GM19455 (cell line): ENCODE data around the gene ARHGAP9.
"Not testable (repeated sequence)": the region's sequence is repeated elsewhere in the genome, so short reads cannot be mapped to it uniquely, and the experiment has no call there.

Experiments used
- ATAC-seq: cut with Tn5 transposase; IDR thresholded peaks from one replicate; pipeline ENCODE4 v1.9.1; 2021; ENCODE audit not compliant: unreplicated experiment

Gene ARHGAP9

DNA sequence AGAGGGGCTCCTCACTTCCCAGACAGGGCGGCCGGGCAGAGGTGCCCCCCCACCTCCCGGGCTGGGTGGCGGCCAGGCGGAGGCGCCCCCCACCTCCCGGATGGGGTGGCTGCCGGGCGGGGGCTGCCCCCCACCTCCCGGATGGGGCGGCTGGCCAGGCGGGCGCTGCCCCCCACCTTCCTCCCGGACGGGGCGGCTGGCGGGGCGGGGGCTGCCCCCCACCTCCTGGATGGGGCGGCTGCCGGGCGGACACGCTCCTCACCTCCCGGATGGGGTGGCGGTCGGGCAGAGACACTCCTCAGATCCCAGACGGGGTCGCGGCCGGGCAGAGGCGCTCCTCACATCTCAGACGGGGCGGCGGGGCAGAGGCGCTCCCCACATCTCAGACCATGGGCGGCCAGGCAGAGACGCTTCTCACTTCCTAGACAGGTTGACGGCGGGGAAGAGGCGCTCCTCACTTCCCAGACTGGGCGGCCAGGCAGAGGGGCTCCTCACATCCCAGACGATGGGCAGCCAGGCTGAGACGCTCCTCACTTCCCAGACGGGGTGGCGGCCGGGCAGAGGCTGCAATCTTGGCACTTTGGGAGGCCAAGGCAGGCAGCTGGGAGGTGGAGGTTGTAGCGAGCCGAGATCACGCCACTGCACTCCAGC is 15.5 kb upstream of the ARHGAP9 start:
- ATAC-seq: not testable (repeated sequence)

DNA sequence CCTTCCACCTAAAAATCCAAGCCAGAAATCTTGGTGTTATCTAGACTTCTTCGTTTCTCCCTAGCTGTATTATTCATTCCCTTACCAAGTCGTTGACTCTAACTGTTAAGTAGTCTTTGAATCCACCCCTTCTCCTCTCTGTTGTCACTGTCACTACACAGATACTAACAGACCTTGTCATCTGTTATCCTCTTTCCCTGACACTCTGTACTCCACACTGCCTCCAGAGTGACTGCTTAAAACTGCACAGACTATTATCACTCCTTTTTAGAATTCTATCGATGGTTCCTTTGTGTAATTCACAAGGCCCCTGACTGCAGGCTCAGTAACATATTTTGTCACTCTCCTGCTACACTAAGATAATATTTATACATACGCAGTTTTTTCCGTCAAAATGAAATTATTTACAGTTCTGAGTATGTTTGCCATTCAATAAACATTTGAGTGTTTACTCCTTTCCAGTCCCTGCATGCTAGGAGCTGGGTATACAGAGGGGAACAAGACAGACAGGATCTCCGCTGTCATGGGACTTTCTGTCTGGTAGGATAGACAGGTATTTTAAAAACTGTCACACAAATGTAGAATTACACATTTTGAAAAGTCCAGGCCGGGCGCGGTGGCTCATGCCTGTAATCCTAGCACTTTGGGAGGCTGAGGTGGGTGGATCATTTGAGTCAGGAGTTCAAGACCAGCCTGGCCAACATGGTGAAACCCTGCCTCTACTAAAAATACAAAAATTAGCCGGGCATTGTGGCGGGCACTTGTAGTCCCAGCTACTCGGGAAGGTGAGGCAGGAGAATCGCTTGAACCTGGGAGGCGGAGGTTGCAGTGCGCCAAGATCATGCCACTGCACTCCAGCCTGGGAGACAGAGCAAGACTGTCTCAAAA is 12.0 kb upstream of the ARHGAP9 start:
- ATAC-seq: no peak

DNA sequence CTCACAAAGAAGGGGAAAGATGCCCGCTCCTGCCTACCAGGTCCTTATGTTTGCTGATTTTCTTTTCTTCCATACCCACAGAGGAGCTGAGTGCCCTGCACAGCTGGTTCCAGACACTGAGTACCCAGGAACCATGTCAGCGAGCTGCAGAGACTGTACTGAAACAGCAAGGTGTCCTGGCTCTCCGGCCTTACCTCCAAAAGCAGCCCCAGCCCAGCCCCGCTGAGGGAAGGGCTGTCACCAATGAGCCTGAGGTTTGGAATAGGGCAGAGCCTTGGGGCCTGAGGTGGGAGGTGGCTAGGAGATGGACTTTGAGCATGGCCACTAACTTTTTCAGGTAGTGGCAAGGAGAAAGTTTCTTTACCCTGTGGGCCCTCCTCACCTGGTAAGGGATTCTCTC is 10.5 kb upstream of the ARHGAP9 start:
- ATAC-seq: no peak

DNA sequence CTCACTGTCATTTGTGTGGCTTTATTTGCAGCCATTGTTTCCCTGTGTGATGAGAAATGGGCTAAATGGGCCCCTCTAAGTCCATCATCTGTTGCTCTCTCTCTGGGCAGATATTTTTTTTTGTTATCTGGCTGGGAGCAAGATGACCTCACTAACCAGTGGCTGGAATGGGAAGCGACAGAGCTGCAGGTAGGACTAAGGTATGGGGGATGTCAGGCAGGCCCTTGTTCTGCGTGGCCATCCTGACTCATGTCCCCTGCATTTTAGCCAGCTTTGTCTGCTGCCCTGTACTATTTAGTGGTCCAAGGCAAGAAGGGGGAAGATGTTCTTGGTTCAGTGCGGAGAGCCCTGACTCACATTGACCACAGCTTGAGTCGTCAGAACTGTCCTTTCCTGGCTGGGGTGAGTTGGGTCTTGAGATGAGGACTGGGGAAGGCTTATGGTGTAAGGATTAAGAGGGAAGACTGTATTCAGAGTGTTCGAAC is 9.5 kb upstream of the ARHGAP9 start:
- no peak for ATAC-seq

DNA sequence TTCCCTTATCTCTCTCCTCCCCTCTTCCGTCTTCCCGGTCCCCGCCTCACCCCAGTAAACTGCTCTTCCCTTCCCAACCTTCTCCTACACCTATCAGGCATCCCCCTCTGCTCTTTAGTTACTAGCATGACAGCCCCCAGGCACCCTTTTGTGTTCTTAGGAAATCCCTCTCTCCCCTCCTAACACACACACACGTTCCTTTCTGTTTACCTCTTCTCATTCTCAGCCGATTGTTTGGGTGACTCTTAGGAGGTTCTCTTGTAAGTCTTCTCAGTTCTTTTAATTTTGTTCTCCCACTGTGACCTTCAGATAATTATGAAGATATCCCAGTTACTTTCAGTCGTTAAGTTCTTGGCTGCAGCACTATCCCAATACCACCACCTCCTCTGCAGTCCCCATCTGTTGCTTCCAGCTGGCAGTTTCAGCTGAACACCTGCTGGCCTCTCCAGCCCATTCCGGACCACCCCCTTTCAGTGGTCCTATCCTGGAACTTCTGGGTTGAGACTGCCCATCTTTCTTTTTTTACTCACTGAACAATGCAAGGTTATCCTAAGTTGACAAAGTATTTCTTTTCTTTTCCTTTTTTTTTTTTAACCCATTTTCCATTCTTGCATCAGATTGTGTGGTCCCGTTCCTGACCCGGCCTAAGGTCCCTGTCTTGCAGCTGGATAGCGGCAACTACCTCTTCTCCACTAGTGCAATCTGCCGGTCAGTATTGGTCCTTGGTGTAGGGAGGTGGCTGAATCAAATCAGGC is 8.9 kb upstream of the ARHGAP9 start:
- peak; percentile 6 for ATAC-seq

DNA sequence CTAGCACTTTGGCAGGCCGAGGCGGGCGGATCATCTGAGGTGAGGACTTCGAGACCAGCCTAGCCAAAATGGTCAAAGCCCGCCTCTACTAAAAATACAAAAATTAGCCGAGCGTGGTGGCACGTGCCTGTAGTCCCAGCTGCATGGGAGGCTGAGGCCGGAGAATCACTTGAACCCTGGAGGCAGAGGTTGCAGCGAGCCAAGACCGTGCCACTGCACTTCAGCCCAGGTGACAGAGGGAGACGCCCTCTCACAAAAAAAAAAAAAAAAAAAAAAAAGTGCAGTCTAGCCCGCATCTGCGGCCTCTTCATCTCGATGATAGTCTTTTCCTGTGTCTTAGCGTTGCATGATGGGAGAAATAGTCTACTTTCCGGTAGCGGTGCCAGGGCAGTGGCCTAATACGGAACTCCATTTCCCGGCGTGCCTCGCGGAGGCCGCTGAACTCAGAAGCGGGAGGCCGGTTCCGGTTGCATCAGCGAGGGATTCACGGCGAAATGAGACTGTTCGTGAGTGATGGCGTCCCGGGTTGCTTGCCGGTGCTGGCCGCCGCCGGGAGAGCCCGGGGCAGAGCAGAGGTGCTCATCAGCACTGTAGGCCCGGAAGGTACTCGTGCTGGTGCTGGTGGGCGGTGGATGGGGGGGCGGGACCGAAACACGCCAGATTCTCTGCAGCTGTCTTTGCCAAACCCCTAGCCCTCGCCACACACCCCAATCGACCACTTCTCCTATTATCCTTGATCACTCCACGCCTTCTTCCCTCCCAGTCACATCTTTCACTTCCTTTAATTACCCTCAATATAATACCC is 8.1 kb upstream of the ARHGAP9 start, which contains the start of gene MARS1:
Gene MARS1 (plus strand): TSS at position 472 of the 805 bp plus-strand sequence. CDS start 23 bp downstream, at position 495.
- ATAC-seq: peak; percentile 97

DNA sequence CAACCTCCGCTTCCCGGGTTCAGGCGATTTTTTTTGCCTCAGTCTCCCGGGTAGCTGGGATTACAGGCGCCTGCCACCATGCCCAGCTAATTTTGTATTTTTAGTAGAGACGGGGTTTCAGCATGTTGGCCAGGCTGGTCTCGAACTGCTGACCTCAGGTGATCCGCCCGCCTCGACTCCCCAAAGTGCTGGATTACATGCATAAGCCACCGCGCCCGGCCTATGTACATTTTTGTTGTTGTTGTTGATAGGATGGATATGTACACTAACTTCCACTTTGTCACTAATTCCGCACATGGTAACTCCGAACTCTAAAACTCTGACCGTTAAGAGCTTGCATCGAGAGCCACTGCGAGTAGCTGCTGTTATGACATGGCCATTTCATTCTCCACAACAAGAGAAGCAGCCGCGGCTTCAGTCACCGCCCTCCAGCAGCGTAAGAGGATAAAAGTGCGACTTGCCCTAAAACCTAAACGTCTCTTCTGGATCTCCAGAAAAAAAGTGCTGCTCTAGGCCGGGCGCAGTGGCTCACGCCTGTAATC is 7.5 kb upstream of the ARHGAP9 start:
- ATAC-seq: no peak

DNA sequence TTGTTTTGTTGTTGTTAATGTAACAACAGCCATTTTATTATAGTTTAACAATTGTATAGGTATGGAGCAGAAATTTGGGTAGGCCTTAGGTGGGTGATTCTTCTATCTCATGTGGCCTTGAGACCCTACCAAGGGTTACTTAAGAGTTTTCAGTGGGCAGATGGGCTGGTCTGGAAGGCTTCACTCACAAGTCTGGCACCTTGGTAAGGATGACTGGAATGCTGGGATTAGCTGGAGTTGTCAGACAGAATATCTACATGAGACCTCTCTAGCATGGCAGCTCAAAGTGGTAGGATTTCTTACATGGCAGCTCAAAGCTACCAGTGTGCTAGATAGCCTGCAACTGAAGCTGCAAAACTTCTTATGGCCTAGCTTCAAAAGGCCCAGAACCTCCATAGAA is 6.0 kb upstream of the ARHGAP9 start:
- no peak for ATAC-seq

DNA sequence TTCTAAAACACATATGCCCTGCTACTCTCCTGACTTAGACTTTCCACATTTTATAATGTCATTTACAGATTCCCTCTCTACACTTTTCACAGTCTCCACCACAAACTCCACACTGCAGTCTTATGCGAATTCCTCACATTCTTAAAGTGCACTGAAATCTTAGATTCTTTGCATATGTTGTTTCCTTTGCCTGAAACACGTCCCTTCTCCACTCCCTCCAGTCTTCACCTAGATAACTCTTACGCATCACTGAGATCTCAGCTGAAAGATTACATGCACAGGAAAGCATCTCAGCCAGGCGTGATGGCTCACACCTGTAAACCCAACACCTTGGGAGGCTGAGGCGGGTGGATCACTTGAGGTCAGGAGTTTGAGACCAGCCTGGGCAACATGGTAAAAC is 3.8 kb upstream of the ARHGAP9 start:
- no peak for ATAC-seq

DNA sequence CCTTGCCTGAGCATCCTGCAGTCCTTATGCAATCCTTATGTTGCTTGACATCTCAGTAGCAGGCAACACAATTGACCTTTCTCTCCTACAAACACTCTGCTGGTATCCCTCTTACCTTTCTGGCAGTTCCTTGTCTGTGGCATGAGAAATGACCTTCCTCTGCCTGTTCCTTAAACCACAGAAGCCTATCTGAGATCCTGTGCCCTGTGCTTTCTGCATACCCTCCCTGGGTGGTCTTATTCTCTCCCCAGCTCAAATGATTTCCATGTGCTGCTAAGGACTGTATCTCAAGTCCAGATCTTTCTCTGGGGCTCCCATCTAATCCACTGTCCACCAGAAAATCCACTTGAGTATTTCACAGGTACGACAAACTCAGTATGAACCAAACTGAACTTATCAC is 2.0 kb upstream of the ARHGAP9 start:
- no peak for ATAC-seq

DNA sequence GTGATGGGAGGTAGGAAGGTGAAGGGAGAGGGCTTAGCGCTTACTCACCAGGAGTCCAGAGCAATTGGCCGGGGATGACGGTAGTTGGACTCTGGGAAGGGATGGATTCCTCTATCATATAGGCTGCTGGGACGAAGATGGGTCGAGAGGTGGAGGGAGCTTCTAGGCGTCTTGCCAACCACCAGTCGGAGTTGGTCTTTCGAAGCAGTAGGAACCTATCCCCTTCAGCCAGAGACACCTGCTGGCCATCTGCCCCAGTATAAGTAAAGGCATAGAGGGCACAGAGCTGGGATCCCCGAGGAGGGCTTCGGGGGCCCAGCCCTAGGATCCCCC is 657 bp downstream of the ARHGAP9 start:
- no peak for ATAC-seq

DNA sequence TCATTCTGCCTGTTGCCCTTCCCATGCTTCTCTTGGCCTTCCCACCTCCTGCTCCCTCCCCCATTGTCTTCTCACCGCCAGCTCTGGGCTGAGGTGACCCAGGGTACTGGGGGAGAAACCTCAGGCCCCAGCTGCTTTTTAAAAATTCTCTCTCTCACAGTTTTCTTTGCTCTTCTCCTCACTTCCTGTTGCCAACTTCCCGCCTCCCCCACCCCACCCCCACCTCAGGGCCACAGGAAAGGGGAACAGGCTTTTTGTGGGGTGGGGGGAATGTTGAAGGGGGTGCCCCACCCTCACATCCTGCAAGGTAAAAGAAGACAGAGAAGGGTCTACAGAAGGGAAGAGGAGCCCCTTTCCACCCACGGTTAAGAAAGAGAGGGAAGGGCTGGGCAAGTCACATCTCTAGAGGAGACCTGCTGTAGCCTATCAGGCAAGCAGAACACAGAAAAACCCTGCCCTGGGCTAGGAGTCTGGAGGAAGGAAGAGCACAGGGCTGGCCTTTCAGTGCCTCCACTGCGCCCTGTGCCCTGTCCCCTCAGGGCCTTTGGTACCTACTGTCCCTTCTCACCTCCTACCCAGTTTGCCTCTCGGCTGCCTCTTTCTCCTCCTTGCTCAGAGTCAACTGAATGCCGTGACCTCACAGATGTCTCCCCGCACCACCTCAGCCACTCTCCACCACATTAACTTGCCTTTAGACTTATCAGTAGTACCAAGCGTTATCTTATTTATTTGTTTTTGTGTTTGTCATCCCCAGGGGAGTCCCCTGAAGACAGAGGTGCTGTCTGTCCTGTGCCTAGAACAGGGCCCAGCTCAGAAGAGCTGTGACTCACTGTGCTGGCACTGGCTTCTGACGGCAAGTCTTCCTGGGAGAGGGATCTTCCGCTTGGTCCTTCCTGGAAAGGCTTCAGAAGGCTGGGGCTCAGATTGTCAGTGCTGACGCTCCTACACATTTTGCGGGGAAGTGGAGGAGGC is 1.7 kb downstream of the ARHGAP9 start:
- peak; percentile 37 for ATAC-seq

DNA sequence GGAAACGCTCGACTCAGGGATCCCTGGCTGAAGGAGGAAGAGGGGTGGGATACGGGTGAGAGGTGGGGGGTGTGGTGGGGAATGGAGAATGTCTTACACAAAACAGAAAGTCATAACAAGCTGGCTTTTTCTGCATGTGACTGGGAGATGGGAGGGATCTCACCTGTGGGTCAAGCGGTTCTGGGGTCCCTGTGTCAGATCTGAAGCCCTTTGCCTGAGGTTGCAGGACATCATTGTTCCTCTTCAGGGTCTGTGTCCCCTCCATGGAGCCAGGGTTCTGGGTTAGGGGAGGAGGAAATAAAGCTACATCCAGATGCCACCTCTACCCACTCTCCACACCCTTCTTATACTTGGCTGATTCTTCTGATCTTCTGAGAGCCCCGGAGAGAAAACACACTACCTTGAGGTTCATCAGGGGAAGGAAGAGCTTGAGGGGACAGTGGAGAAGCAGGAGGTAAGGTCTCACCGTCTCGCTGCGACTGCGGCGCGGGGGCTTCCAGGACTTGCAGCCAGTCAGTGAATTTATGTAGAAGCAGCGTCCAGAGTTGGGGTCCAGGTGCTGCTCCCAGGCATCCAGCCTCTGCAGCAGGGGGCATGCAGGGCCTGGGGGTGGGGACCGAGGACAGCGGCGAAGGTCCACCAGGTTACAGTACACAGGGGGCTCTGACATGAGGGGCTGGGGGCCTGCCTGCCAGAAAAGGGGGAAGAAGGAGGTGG is 2.5 kb downstream of the ARHGAP9 start:
- ATAC-seq: no peak

DNA sequence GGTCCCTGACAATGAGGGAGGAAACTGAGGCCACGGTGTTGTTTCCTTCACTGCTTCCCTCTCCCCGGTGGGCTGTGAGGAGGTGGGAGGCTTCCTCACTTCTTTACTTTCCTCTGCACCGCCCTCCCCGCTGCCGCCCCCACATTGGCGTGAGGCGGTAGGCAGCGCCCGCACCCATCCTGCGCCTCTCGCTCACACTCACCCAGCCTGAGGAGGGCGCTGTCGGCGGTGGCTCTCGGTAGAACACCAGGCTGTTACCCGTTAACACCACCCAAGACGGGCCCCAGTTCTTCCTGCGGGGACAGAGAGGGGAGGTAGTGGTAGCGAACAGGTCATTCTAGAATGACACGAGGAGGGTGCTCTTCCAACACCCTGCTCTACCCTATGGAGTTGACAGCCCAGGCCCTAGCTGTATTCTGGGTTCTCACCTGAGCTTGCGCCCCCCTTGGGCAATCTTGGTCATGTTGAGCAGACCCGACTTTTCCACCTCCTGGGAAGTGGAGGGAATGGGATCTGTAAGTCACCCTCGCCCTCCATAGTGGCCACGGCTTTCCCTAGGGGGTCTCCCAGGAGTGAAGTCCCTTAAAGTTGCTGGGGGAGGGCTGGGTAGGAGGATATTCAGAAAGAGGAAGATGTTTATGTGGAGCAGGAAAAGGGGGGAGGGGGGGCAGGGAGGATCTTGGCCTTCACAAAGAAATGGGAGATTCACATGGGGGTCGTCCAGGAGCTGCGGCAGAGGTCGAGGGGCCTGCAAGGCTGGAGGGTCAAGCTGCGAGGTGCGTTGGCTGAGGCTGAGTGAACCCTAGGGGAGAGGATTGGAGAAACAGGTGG is 3.3 kb downstream of the ARHGAP9 start:
- peak; percentile 36 for ATAC-seq

DNA sequence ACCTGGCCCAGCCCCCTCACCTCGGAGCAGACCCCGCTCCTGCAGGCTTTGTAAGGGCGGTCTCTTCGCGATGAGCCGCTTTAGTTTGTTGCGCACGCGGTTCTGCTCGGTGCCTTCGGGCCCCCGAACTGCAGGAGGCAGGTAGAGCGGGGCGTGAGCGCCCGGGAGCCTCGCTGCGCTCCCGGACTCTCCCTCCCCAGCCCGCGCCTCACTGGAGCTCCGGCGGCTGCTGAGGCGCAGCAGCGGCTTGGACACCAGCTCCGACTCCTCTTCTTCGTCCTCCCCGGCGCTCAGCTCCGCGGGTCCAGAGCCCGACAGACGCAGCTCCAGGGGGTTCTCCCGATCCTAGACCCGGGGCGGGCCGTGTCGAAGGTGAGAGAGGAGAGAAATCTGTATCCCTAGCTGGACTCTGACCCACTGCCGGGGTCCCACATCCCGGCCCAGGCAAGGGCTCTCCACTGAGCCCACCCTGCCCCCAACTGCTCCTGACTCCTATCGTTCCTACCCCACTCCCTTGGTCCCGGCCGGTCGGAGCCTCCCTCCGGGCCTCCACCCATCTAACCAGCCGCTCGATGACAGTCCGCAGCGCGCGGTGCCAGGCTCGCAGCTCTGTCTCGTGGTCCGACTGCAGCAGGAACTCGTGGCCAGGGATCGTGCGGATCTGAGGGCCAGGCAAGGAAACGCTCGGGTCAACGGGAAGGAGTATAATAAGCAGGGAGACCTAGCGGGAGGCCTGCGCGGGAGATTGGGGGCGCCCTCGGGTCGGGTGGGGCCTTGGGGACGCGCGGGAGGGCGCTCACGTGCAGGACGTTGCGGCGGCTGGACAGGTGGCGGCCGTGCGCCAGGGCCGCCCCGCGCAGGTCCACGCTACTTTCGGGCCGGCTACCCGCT is 4.2 kb downstream of the ARHGAP9 start:
- ATAC-seq: no peak

DNA sequence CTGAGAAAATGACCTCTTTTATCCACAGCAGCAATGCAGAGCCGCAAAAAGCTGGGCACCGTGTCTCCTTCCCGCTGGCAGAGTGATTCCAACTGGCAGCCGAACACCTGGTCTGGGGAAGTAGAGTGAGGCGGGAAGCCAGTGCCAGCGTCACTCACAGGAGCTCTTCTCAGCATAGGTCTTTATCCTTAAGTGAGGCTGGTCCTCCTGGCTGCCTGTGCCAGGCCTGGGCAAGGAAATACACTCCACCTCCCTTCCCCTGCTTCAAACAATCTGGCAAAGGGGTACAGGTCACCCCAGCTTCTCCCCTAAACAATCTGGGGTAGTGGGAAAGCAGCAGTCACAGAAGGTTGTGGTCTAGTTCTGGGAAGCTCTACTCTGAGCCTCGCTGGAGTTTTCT is 4.8 kb downstream of the ARHGAP9 start:
- no peak for ATAC-seq

DNA sequence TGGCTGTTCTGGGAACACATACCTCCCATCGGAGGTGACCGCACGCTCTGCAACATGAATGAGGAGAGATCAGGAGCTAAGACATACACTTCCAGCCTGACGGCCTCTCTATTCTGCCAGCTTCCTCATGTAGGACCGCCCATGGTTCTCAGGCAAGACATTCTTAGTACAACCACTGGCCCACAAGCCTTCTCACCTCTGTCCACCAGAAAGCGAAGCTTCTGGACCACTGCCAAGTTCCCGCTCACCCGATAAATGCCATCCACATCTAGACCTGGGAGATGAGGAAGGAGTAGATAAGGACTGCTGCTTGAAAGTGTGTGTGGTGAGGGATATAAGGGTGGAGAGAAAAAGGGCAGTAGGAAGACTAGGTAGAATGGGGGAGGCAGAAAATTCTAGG is 5.2 kb downstream of the ARHGAP9 start:
- no peak for ATAC-seq
